GM23338 (cell line): ENCODE results near the gene MOXD1. TPM values are rescaled to one million over a fixed set of nuclear protein-coding genes. Genes with fewer than 3 reads are reported as not detected.

ENCODE experiments used
- ATAC-seq: fragments of 200-7000 bp; cut with Tn5 transposase; 3 replicates; pipeline ENCODE4 v1.9.1; 2020
- DNase-seq: peaks from one replicate; pipeline ENCODE4 v3.0.0-alpha.2; 2015; ENCODE audit warnings: low spot score
- H2AFZ ChIP-seq: fragments of 200-600 bp; sonication (generic); 2 replicates; pipeline ENCODE4 v1.8.0; 2016; ENCODE audit warnings: antibody characterized with exemption, mild to moderate bottlenecking, moderate library complexity
- H3F3A ChIP-seq: fragments of 200-600 bp; sonication (generic); replicated peaks from 2 replicates; pipeline ENCODE4 v1.8.0; 2017; ENCODE audit warnings: antibody characterized with exemption, mixed run types, low read depth
- H3K27ac ChIP-seq: fragments of 200-600 bp; sonication (generic); 2 replicates; pipeline ENCODE4 v1.6.1; 2016; ENCODE audit warnings: low read depth
- H3K27me3 ChIP-seq: fragments of 200-600 bp; sonication (generic); 2 replicates; pipeline ENCODE4 v1.8.0; 2016; ENCODE audit warnings: mild to moderate bottlenecking, mixed run types, moderate library complexity; ENCODE audit not compliant: insufficient read depth
- H3K36me3 ChIP-seq: fragments of 200-600 bp; sonication (generic); 2 replicates; pipeline ENCODE4 v1.8.0; 2016; ENCODE audit warnings: mild to moderate bottlenecking; ENCODE audit not compliant: insufficient read depth
- H3K4me1 ChIP-seq: fragments of 200-600 bp; sonication (generic); 2 replicates; pipeline ENCODE4 v1.8.0; 2016; ENCODE audit warnings: mild to moderate bottlenecking, moderate library complexity; ENCODE audit not compliant: insufficient read depth
- H3K4me2 ChIP-seq: fragments of 200-600 bp; sonication (generic); 2 replicates; pipeline ENCODE4 v1.7.1; 2017; ENCODE audit warnings: mixed run types
- H3K4me3 ChIP-seq: fragments of 200-600 bp; sonication (generic); 2 replicates; pipeline ENCODE4 v1.6.1; 2016; ENCODE audit warnings: mixed run types
- H3K79me2 ChIP-seq: fragments of 200-600 bp; sonication (generic); replicated peaks from 2 replicates; pipeline ENCODE4 v1.8.0; 2017; ENCODE audit warnings: mild to moderate bottlenecking; ENCODE audit not compliant: insufficient read depth
- H3K9me2 ChIP-seq: fragments of 200-600 bp; sonication (generic); 2 replicates; pipeline ENCODE4 v1.8.0; 2017; ENCODE audit not compliant: insufficient read depth
- H4K20me1 ChIP-seq: fragments of 200-600 bp; sonication (generic); replicated peaks from 2 replicates; pipeline ENCODE4 v1.8.0; 2017; ENCODE audit warnings: mild to moderate bottlenecking; ENCODE audit not compliant: insufficient read depth
- H3K27ac Mint-ChIP-seq: 2 replicates; pipeline ENCODE4 v1.8.0; 2020; ENCODE audit warnings: inconsistent platforms, mild to moderate bottlenecking, moderate library complexity, mixed read lengths
- H3K27me3 Mint-ChIP-seq: 3 replicates; pipeline ENCODE4 v1.8.0; 2022; ENCODE audit warnings: low read depth, mild to moderate bottlenecking, moderate library complexity, mixed read lengths, inconsistent platforms; ENCODE audit not compliant: insufficient read depth, poor library complexity
- H3K36me3 Mint-ChIP-seq: 3 replicates; pipeline ENCODE4 v1.8.0; 2021; ENCODE audit warnings: low read depth, mild to moderate bottlenecking, inconsistent platforms, moderate library complexity, mixed read lengths
- H3K4me1 Mint-ChIP-seq: 3 replicates; pipeline ENCODE4 v1.8.0; 2020; ENCODE audit warnings: mild to moderate bottlenecking, inconsistent platforms, mixed read lengths
- H3K4me3 Mint-ChIP-seq: 3 replicates; pipeline ENCODE4 v1.8.0; 2021; ENCODE audit warnings: moderate library complexity, mild to moderate bottlenecking, inconsistent platforms, mixed read lengths
- H3K9me3 Mint-ChIP-seq: 3 replicates; pipeline ENCODE4 v1.8.0; 2020; ENCODE audit warnings: moderate library complexity, mild to moderate bottlenecking, inconsistent platforms, mixed read lengths
- CREB1 ChIP-seq: fragments of 250-450 bp; sonication (Bioruptor Pico); IDR thresholded peaks from 2 replicates; pipeline ENCODE4 v1.5.0; 2020; ENCODE audit warnings: low read depth, mild to moderate bottlenecking, moderate library complexity
- CTCF ChIP-seq, 2 experiments: fragments of 200-600 bp in 1 of 2; sonication (generic) in 1 of 2; conservative IDR thresholded peaks; 2 replicates each; pipeline versions ENCODE4 v1.5.1 to v1.6.1; 2016 to 2017; ENCODE audit warnings: antibody characterized with exemption in 2 of 2, low read depth in 2 of 2, mild to moderate bottlenecking in 2 of 2, moderate library complexity in 1 of 2
- ETS1 ChIP-seq: IDR thresholded peaks from 2 replicates; pipeline ENCODE4 v1.6.1; 2016; ENCODE audit warnings: antibody characterized with exemption
- EZH2 ChIP-seq: fragments of 200-600 bp; sonication (generic); IDR thresholded peaks from one replicate; pipeline ENCODE4 v1.8.0; 2017; ENCODE audit warnings: antibody characterized with exemption, mild to moderate bottlenecking, low read depth; ENCODE audit not compliant: unreplicated experiment
- JUNB ChIP-seq: IDR thresholded peaks from one replicate; pipeline ENCODE4 v1.6.1; 2016; ENCODE audit warnings: antibody characterized with exemption; ENCODE audit not compliant: unreplicated experiment
- NANOG ChIP-seq: IDR thresholded peaks from 2 replicates; pipeline ENCODE4 v1.6.1; 2016; ENCODE audit warnings: antibody characterized with exemption, borderline replicate concordance
- POLR2AphosphoS5 ChIP-seq: IDR thresholded peaks from 2 replicates; pipeline ENCODE4 v1.6.1; 2016; ENCODE audit warnings: antibody characterized with exemption, low read depth
- STAT1 ChIP-seq: IDR thresholded peaks from one replicate; pipeline ENCODE4 v1.6.1; 2016; ENCODE audit warnings: antibody characterized with exemption; ENCODE audit not compliant: unreplicated experiment
- ZNF114 ChIP-seq: fragments of 250-450 bp; sonication (Bioruptor Pico); IDR thresholded peaks from 2 replicates; pipeline ENCODE4 v1.5.0; 2020; ENCODE audit warnings: mild to moderate bottlenecking, moderate library complexity
- ZNF331 ChIP-seq: fragments of 250-450 bp; sonication (Bioruptor Pico); IDR thresholded peaks from 2 replicates; pipeline ENCODE4 v1.5.0; 2020; ENCODE audit warnings: low read depth, mild to moderate bottlenecking, moderate library complexity
- polyA plus RNA-seq: library from polyadenylated mRNA; unstranded; fragments of >200 nt; fragmentation: Nextera tagmentation; extraction: Ambion mirVana; gene quantifications from 2 replicates; pipeline ENCODE4 v1.2.1, GENCODE V29; 2016
- total RNA-seq: library from RNA; depleted of rRNA; stranded (reverse); fragments of >200 nt; shearing (Covaris generic); gene quantifications from 2 replicates; pipeline ENCODE4 v1.2.3, GENCODE V29; 2014

Gene MOXD1
- total and polyA plus RNA-seq, 2 experiments from 2014 or later: 1.7 to 4.3 TPM

- Histone ChIP-seq H3K27ac (no peak overlapping the region), H3K4me3 (no peak overlapping the region), H2AFZ (no peak overlapping the region), H3K79me2 (no peaks in the 10 kb centered on the region), H3F3A (no peaks in the 10 kb centered on the region), H3K36me3 (peaks cover 8% of the 10 kb centered on the region), H3K27me3 (no peaks in the 10 kb centered on the region), H3K4me2 (no peak overlapping the region), H4K20me1 (no peaks in the 10 kb centered on the region), H3K4me1 (no peaks in the 10 kb centered on the region), H3K9me2 (no peaks in the 10 kb centered on the region)
- Mint-ChIP-seq H3K27me3 (peaks cover 2% of the 10 kb centered on the region), H3K36me3 (peaks cover 17% of the 10 kb centered on the region; the same call in 2 of the 3 replicates), H3K4me1 (no peaks in the 10 kb centered on the region; the same call in 2 of the 3 replicates), H3K4me3 (no peak overlapping the region), H3K27ac (no peak overlapping the region), H3K9me3 (peaks cover 24% of the 10 kb centered on the region)
- no peak for DNase-seq
- TF ChIP-seq JUNB (no peak), CREB1 (CRISPR knock-in tag) (no peak), ZNF114 (CRISPR knock-in tag) (no peak), STAT1 (no peak), NANOG (no peak), POLR2AphosphoS5 (no peak), EZH2 (no peak), CTCF (conservative IDR thresholded peaks at IDR 0.05; ENCODE audit: low read depth in 2 of 2) (no peak), ETS1 (no peak)
- ATAC-seq: no peak
Measured at GRCh38 chr6:132251711-132252110, 149.6 kb downstream of the MOXD1 start.

- Histone ChIP-seq H4K20me1 (no peaks in the 10 kb centered on the region), H3K9me2 (peaks cover 9% of the 10 kb centered on the region), H3K27ac (no peak overlapping the region), H2AFZ (no peak overlapping the region), H3K79me2 (no peaks in the 10 kb centered on the region), H3K4me2 (no peak overlapping the region), H3K36me3 (peaks cover 6% of the 10 kb centered on the region; the same call in 1 of the 2 replicates), H3F3A (no peaks in the 10 kb centered on the region), H3K4me1 (no peaks in the 10 kb centered on the region), H3K27me3 (no peaks in the 10 kb centered on the region), H3K4me3 (no peak overlapping the region)
- H3K36me3 Mint-ChIP-seq: peaks cover 12% of the 10 kb centered on the region; the same call in 2 of the 3 replicates
- DNase-seq (no peak), ATAC-seq (no peak)
- no peak overlapping the region for H3K27ac Mint-ChIP-seq
- H3K4me1 Mint-ChIP-seq: no peaks in the 10 kb centered on the region; the same call in 1 of the 3 replicates
- no peak overlapping the region for H3K4me3 Mint-ChIP-seq
- peaks cover 14% of the 10 kb centered on the region for H3K9me3 Mint-ChIP-seq
- no peaks in the 10 kb centered on the region for H3K27me3 Mint-ChIP-seq
- TF ChIP-seq ETS1 (no peak), CREB1 (CRISPR knock-in tag) (no peak), POLR2AphosphoS5 (no peak), CTCF (conservative IDR thresholded peaks at IDR 0.05; ENCODE audit: low read depth in 2 of 2) (no peak), JUNB (no peak), STAT1 (no peak), NANOG (no peak), ZNF331 (CRISPR knock-in tag) (no peak), ZNF114 (CRISPR knock-in tag) (no peak)
Measured at GRCh38 chr6:132247381-132248159, 153.7 kb downstream of the MOXD1 start.
